GM21825 (cell line): ENCODE results near the gene CSTB.

Source experiments
- ATAC-seq: cut with Tn5 transposase; IDR thresholded peaks from one replicate; pipeline ENCODE4 v1.9.1; 2021; ENCODE audit warnings: mild to moderate bottlenecking, moderate library complexity; ENCODE audit not compliant: unreplicated experiment

The CSTB gene

DNA sequence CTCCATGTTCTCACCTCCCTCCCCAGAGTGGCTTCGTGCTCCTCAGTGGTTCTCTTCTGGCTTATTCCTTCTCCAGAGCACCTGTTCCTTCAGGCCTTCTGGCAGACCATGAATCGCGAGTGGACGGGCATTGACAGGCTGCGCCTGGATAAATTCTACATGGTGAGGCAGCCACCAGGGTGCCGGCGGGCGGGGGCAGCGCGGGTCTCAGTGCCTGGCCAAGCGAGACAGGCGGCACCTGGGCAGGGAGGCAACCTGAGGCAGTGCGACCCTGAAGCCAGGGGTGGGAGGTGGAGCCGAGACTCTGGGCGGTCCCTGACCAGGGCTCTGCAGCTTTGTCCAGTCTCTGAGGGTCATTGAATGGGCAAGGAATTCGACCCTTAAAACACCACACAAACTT lies 17.1 kb upstream of the CSTB start:
- no peak for ATAC-seq

DNA sequence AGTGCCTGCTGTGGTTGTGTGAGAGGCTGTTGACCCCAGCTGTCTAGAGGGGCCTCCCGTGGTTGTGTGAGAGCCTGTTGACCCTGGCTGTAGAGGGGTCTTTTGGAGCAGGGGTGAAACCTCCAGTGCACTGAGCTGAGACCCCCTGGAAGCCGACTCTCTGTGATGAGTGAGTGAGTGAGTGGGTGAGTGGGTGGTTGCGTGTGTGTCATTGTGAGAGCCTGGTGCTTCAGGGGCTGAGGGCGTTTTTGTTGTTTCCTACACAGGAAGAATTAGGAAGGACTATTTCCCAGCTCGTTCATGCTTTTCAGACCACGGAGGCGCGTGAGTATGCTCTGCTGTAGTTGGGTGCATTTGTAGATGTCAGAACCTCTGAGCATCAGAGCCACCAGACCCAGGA lies 16.3 kb upstream of the CSTB start:
- no peak for ATAC-seq

DNA sequence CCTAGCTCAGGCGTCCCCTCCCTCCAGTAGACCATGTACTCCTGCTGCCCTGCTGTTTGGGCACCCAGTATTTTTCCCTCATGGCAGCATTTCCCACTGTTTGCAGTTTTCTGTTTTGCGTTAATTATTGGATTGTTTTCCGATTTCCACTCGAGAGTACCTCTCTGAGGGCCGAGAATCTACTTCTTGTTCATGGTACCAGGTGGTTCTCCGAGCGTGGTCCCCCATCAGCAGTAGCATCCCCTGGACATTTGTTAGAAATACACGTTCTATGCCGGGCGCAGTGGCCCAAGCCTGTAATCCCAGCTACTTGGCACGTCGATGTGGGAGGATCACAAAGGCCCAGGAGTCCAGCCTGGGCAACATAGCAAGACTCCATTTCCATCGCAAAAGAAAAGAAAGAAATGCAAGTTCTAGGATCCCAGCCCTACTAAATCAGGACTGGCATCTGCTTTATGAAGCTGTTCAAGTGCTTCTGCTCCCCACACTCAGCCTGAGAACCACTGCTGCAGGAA lies 14.0 kb upstream of the CSTB start:
- no peak for ATAC-seq

DNA sequence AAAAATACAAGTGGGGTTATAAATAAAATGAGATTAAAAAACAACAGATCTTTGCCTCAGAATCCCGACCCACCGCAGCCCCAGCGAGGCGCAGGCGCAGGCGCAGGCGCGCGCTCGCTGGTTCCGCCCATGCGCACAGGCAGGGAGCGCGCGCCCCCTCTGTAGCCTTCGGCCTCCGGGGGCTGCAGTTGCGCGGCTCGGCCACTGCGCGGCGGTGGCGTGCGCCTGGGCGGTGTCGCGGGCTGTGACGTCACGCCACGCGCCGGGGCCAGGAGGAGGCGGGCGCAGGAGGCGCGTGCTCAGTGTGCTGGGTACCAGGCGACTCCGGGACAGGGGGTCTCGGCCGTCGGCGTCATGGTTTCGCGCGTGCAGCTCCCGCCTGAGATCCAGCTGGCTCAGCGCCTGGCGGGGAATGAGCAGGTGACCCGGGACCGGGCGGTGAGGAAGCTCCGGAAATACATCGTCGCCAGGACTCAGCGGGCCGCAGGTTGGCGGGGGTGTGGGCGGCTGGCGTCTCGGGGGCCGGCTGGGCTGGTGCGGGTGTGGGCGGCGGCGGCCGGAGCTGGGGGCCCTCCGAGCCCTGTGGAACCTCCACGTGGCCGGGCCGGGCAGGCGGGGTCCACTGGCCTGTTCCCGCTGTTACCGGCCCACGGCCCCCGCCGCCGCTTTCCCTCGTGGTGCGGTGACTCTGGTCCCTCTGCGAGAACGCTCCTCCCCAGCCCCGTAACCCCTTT lies 13.3 kb upstream of the CSTB start, which contains the start of gene RRP1:
TSS of gene RRP1 (plus strand) at position 302 of the 734 bp plus-strand sequence. CDS start at position 355, 53 bp downstream.
- ATAC-seq = peak; percentile 84

DNA sequence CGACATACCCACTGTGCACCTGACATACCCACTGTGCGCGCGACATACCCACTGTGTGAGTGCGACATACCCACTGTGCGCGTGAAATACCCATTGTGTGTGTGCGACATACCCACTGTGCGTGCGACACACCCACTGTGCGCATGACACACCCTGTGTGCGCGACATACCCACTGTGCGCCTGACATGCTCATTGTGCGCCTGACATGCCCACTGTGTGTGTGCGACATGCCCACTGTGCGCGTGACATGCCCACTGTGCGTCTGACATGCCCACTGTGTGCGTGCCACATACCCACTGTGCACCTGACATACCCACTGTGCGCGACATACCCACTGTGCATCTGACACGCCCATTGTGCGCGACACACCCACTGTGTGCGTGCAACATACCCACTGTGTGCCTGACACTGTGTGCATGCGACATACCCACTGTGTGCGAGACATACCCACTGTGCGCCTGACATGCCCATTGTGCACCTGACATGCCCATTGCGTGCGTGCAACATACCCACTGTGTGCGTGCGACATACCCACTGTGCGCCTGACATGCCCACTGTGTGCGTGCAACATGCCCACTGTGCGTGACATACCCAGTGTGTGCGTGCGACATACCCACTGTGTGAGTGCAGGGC lies 10.8 kb upstream of the CSTB start:
- ATAC-seq = no peak

DNA sequence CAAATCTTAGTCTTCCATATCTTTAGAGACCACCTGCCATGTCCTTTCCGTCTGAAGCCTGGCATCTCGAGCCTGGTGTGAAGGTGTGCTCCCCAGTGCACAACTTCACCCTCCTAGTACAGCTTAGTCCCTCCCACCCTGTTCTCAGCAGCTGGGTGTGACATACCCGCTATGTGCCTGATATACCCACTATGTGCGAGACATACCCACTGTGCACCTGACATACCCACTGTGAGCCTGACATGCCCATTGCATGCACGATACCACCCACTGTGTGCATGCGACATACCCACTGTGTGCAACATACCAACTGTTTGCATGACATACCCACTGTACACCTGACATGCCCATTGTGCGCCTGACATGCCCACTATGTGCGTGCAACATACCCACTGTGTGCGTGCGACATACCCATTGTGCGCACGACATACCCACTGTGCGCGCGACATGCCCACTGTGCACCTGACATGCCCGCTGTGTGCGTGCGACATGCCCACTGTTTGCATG lies 10.2 kb upstream of the CSTB start:
- ATAC-seq = no peak

DNA sequence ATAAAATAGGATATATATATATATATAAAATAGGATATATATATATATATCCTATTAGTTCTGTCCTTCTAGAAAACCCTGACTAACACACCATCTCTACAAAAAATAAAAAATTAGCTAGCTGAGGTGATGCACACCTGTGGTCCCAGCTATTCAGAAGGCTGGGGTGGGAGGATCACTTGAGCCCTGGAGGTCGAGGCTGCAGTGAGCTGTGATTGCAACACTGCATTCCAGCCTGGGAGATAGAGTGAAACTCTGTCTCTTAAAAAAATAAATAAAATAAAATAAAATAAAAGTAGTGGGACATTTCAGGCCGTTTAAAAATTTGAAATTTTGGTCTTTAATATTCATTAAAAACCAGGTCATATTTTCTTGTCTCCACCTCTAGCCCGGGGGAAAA lies 9.0 kb upstream of the CSTB start:
- no peak for ATAC-seq

DNA sequence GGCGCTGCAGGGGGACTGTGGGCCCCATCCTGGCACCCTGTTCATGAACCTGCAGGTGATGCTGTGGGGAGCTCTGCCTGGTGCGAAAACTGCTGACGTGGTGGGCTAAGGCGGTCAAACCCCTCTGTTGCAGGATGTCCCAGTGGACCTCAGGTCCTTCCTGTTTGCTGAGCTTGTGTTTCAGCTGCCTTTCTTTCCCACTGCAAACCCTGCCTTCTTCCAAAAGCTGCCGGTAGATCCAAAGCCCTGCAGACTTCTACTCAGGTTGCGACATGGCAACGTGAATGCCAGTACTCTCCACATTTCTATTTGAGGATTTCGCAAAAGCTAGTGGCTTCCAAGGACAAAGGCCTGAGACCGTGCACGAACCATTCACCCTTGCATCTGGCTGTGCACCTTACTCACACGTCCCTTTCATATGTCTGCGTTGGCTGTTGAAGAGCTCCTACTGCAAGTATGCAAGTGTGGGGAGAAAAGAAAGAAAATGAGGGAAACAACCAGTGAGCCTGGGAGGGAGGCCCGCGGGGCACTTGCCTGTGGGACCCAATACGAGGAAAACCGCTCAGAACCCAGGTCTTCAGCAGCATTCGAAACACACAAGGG lies 7.1 kb upstream of the CSTB start:
- no peak for ATAC-seq

DNA sequence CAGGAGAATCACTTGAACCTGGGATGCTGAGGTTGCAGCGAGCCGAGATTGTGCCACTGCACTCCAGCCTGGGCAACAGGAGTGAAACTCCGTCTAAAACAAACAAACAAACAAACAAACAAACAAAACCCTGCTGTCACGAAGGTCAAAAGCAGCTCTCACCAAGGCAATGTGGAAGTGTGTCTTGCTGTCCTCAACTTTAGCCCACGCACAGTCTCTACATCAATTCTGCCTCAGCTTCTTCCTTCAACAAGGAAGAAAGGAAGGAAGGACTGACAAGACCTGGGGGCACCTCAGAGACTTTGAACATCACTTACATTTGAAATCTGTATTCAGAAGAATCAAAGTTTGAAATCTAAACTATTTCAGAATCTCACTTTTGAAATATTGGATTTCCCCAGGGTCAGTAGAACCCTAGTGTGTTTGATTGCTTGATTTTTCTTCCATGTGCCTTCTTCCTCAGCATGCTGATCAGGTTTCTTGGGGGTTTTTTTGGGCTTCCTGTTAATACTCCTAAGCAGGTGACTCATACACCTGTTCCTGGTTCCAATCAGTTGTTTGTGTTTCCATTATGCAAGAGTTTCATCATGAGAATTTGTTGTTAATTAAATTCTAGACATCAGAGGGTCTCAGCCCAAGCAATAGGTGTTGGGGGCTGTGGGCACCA lies 6.5 kb upstream of the CSTB start:
- no peak for ATAC-seq

DNA sequence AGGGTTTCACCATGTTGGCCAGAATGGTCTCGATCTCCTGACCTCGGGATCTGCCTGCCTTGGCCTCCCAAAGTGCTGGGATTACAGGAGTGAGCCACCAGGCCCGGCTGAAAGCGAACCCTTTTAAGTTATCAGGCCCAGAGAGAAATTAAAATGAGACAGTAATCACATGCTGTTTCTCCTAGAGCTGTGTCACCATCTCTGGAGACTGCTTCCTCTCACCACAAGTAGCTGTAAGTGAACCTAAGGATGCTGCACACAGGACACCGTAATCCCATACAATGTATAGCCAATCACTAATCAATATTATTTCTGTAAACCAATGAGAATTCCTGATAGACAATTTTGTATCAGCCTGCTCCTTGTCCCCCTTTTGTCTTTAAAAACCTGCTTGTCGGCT lies 5.7 kb upstream of the CSTB start:
- no peak for ATAC-seq

DNA sequence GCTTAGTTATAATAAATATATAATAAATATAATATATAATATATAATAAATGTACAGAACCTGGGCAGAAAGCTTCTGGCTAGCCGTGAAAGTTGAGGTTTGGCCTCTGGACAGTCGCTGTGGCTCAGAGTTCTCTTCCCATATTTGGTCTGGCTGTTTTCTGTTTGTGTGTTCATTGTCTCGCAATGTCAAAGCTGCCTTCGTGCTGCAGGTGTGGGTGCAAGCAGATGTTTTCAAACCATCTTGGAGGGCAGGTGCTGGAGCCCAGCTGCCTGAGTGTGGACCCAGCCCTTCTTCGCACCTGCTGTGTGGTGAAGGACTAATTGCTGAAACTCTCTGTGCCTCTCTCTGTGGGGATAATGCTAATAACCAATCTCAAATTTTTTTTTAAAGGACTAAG lies 3.6 kb upstream of the CSTB start:
- no peak for ATAC-seq

DNA sequence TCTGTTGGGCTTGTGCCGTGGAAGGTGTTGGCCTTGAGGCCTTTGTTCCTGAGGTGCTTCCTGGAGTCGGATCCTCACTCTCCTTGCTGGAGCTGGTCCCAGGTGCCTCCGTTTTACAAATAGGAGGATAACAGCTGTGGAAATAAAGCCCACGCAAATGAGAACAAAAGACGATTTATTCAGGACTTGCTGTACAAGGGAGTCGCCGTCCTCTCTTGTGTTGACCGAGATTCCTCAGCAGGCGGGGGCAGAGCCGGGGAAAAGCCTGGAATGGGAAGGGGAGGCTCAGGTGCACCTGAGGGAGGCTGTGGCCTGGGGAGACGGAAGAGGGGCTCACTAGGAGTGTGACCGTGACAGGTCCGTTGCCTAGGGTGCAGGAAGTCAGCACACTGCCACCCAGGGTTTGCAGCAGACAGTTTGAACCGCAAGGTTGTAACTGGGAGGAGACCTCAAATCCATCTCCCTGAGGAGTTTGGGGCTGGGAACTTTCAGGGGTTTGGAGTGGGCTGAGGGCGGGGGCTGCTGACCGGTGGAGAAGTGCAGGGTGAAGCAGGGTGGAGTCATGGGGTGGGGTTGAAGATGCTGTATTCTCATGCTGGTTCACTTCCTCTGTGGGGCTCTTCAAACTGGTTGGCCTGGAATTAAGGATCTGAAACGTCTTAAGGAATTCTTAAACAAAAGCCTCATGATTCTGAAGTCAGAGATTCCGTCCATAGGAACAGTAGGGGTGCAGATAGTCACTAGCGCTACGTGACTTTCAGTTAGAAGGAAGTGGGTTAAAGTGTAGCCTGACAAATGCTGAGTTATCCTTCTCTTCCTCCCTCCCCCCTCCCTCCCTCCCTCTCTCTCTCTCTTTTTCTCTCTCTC lies 2.6 kb upstream of the CSTB start:
- no peak for ATAC-seq

DNA sequence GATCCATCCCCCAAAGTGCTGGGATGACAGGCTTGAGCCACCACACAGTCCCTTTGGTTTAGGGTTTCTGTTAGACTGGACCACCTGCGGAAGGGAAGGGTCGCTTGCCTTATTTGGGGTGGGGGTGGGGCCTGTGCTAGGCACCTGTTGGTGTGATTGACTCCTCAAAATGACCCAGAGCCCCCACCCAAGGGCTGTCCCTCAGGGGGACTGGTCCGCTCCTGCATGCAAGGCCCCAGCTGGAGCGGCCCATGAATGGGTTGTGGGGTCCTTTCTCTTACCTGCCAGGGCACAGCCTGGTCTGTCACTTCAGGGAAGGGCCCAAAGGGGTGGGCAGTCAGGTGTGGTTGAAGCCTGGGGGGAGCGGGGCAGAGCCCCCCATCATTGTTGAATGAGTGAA lies 1.8 kb upstream of the CSTB start:
- ATAC-seq = no peak

DNA sequence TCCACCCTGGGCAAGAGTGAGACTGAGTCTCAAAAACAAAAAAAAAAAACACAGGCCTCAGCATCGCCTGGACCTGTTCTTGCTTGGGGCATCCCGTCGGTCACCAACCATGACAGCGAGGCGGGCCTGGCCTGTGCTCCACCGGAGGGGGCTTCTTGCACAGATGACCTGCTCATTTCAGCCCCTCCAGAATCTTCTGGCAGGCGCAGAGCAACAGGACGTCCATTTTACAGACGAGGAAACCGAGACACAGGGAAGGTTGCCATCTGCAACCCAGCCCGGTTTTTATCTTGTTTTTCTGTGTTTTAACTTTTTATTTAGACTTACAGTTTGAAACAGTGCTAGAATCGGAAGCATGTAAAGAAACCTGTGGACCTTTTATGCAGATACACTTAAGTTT lies 918 bp downstream of the CSTB start:
- no peak for ATAC-seq

DNA sequence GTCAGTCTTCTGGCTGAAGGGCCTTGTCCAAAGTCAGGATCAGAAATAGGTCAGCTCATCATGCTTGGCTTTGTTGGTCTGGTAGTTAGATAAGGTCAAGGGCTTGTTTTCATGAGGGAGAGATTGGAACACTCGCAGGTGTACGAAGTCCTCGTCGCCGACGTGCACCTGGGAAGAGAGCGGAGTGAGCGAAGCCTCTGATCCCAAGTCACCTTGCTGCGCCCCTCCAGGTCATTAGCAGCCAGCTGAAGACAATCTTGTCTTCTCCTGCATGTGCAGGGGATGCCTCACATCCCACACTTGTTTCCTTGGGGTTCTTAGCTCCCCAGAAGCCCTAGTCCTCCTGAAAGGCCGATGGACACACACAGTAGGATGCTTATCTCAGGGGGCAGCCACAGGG lies 1.9 kb downstream of the CSTB start:
- ATAC-seq = no peak

DNA sequence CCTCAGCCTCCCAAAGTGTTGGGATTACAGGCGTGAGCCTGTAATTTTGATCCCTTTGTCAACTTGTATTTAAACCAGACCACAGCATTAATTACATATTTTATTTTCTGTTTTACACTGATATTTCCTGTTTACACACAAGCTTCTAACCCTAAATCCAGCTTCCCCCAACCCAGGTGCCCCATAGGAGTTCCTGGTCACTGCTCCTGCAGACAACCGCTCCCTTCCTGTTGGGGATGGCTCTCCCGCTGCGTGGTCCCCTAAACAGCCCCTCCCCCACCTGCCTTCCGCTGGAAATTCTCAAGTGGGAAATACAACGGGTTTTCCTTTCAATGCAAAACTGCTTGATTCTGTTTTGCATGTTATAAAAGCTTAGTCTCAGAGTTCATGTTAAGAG lies 3.7 kb downstream of the CSTB start:
- no peak for ATAC-seq

DNA sequence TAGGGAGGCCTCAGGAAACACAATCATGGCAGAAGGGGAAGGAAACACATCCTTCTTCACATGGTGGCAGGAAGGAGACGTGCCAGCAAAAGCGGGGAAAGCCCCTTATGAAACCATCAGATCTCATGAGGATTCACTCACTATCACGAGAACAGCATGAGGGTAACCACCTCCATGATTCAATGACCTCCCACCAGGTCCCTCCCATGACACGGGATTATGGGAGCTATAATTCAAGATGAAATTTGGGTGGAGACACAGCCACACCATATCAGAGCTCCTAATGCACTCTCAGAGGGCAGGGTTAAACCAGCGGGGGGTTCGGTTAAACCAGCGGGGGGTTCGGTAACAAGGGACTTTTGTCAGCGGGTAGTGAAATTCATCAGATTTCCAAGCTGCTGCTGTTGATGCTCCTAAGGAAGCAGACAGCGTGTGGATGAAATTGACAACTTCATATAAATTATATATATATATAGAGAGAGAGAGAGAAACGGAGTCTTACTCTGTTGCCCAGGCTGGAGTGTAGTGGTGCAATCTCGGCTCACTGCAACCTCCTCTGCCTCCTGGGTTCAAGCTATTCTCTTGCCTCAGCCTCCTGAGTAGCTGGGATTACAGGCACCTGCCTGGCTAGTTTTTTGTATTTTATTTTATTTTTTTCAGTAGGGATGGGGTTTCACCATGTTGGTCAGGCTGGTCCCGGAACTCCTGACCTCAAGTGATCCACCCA lies 4.2 kb downstream of the CSTB start:
- no peak for ATAC-seq

DNA sequence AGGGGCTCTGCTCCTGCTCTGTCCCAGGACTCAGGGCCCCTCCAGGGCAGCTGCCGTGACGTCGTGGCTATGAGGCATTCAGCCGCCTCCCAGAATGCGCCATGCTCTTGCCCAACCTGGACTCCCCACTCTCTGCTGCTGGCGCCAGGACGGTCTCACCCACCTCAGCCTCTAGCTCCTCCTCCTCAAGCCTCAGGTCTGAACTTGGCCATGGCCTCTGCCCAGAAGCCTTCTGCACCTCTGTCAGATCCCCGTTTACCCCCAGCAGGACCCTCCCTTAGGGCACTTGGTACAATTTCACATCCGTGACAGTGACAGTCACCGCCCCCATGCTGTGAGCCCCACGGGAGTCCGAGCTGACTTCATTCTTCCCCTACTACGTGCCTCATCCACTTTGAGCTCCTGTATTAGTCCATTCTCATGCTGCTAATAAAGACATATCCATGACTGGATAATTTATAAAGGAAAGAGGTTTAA lies 4.9 kb downstream of the CSTB start:
- no peak for ATAC-seq

DNA sequence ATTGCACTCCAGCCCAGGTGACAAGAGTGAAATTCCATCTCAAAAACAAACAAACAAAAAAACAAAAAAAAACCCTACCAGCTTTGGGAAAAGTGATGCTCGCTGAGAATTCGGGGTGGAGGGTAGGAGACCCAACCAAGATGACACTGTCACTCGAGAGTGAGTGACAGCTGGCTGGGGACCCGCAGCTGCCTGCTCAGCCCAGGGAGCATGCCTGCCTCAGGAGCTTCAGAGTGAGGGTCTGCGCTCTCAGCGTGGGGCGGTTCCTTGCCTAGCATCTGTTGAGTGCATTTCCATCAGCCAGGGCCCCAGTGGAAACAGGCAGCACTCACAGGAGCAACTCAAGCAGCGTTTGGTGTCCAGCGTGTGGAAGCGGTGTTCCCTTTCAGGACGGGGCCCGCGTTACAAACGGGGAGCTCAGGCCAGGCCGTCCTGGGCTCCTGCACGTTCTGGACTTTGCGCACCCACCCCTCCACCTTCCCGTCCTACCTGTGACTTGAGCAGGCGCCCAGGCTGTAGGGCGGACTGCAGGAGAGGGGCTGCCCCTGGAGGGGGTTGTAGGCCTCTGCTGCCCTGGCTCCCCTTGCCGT lies 5.9 kb downstream of the CSTB start:
- ATAC-seq = no peak
